GM12878 (cell line): ENCODE measurements around the gene FBXO33. TPM values are rescaled to one million over a fixed set of nuclear protein-coding genes. Genes with fewer than 3 reads are reported as not detected.

Source experiments
- IKZF2 ChIP-seq, 2 experiments: fragments of 450-650 bp; IDR thresholded peaks; 2 replicates each; pipeline ENCODE4 v1.6.1; 2017; ENCODE audit warnings: mild to moderate bottlenecking in 2 of 2, moderate library complexity in 2 of 2
- KDM1A ChIP-seq: fragments of 200-600 bp; sonication (generic); IDR thresholded peaks from 2 replicates; pipeline ENCODE4 v1.6.1; 2016; ENCODE audit warnings: borderline replicate concordance
- LARP7 ChIP-seq: fragments of 450-650 bp; IDR thresholded peaks from 2 replicates; pipeline ENCODE4 v1.6.1; 2017; ENCODE audit warnings: mild to moderate bottlenecking
- RUNX3 ChIP-seq: IDR thresholded peaks from 2 replicates; pipeline ENCODE4 v1.6.1; 2012; ENCODE audit warnings: low read length, inconsistent platforms
- SMAD1 ChIP-seq: fragments of 450-650 bp; IDR thresholded peaks from 2 replicates; pipeline ENCODE4 v1.6.1; 2018; ENCODE audit warnings: mild to moderate bottlenecking, low read depth; ENCODE audit not compliant: partially characterized antibody
- SMARCA5 ChIP-seq: fragments of 450-650 bp; IDR thresholded peaks from 2 replicates; pipeline ENCODE4 v1.6.1; 2017; ENCODE audit warnings: mild to moderate bottlenecking
- ZNF207 ChIP-seq: fragments of 450-650 bp; IDR thresholded peaks from 2 replicates; pipeline ENCODE4 v1.6.1; 2014; ENCODE audit warnings: antibody characterized with exemption, mild to moderate bottlenecking, borderline replicate concordance
- polyA plus RNA-seq, 11 experiments: library from polyadenylated mRNA; depleted of rRNA in 4 of 11; unstranded in 6 of 11; stranded (reverse) in 5 of 11; fragments of >200 nt; fragmentation: Nextera tagmentation in 4 of 11; fragmentation: Illumina TruSeq in 1 of 11; extraction: Ambion mirVana in 4 of 11; extraction: Trizol in 1 of 11; gene quantifications; 1 replicate in 1 of 11; 2 replicates in 10 of 11; pipeline versions ENCODE4 v1.2.1 to v1.2.3, GENCODE V29; 2011 to 2016; ENCODE audit warnings: inconsistent platforms in 2 of 11, missing spikeins in 2 of 11, low read depth in 1 of 11
- total RNA-seq, 4 experiments: library from RNA; depleted of rRNA in 3 of 4; stranded (reverse); fragments of >200 nt in 3 of 4; fragmentation: Illumina TruSeq in 1 of 4; extraction: Trizol in 1 of 4; gene quantifications; 2 replicates each; pipeline versions ENCODE4 v1.2.1 to v1.2.3, GENCODE V29; 2013 to 2021
- TF ChIP-seq, protein P1 (sequence below): IDR thresholded peaks from 2 replicates; pipeline ENCODE4 v1.6.1; 2012; ENCODE audit warnings: improper control_type of control experiment, low read depth, low read length; ENCODE audit not compliant: insufficient replicate concordance

Gene FBXO33
- total and polyA plus RNA-seq, 10 of the 15 experiments (the other 5 are each of a cell fraction or from before 2014, with no cell fraction given): 4.7 to 56.9 (median 19.6) TPM

GRCh38 chr14:39447175-39447661 lies 15.0 kb upstream of the FBXO33 start (continued):
- no peak for TF ChIP-seq KDM1A
- TF ChIP-seq SMAD1: no peak
- TF ChIP-seq, protein P1, sequence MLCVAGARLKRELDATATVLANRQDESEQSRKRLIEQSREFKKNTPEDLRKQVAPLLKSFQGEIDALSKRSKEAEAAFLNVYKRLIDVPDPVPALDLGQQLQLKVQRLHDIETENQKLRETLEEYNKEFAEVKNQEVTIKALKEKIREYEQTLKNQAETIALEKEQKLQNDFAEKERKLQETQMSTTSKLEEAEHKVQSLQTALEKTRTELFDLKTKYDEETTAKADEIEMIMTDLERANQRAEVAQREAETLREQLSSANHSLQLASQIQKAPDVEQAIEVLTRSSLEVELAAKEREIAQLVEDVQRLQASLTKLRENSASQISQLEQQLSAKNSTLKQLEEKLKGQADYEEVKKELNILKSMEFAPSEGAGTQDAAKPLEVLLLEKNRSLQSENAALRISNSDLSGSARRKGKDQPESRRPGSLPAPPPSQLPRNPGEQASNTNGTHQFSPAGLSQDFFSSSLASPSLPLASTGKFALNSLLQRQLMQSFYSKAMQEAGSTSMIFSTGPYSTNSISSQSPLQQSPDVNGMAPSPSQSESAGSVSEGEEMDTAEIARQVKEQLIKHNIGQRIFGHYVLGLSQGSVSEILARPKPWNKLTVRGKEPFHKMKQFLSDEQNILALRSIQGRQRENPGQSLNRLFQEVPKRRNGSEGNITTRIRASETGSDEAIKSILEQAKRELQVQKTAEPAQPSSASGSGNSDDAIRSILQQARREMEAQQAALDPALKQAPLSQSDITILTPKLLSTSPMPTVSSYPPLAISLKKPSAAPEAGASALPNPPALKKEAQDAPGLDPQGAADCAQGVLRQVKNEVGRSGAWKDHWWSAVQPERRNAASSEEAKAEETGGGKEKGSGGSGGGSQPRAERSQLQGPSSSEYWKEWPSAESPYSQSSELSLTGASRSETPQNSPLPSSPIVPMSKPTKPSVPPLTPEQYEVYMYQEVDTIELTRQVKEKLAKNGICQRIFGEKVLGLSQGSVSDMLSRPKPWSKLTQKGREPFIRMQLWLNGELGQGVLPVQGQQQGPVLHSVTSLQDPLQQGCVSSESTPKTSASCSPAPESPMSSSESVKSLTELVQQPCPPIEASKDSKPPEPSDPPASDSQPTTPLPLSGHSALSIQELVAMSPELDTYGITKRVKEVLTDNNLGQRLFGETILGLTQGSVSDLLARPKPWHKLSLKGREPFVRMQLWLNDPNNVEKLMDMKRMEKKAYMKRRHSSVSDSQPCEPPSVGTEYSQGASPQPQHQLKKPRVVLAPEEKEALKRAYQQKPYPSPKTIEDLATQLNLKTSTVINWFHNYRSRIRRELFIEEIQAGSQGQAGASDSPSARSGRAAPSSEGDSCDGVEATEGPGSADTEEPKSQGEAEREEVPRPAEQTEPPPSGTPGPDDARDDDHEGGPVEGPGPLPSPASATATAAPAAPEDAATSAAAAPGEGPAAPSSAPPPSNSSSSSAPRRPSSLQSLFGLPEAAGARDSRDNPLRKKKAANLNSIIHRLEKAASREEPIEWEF: no peak
- no peak for TF ChIP-seq ZNF207
- TF ChIP-seq RUNX3: peak; percentile 43; the same call in 1 of the 2 replicates
- TF ChIP-seq IKZF2 (IDR thresholded peaks at IDR 0.05): peak; percentile 37 to 42; a peak in 3 of 4 replicates
- TF ChIP-seq SMARCA5: no peak
- TF ChIP-seq LARP7: no peak
- TF ChIP-seq, all 136 proteins: peak for 4
